GM21825 (cell line): Measurements from ENCODE around the gene SIAH3.

ENCODE experiments used
- ATAC-seq: cut with Tn5 transposase; IDR thresholded peaks from one replicate; pipeline ENCODE4 v1.9.1; 2021; ENCODE audit warnings: mild to moderate bottlenecking, moderate library complexity; ENCODE audit not compliant: unreplicated experiment

SIAH3 gene

GRCh38 chr13:45863709-45864590 lies 12.4 kb upstream of the SIAH3 start:
- ATAC-seq: no peak

- no peak for ATAC-seq
Measured at GRCh38 chr13:45861322-45861721, 9.8 kb upstream of the SIAH3 start.

- ATAC-seq: no peak
Measured at GRCh38 chr13:45860240-45860639, 8.7 kb upstream of the SIAH3 start.

DNA sequence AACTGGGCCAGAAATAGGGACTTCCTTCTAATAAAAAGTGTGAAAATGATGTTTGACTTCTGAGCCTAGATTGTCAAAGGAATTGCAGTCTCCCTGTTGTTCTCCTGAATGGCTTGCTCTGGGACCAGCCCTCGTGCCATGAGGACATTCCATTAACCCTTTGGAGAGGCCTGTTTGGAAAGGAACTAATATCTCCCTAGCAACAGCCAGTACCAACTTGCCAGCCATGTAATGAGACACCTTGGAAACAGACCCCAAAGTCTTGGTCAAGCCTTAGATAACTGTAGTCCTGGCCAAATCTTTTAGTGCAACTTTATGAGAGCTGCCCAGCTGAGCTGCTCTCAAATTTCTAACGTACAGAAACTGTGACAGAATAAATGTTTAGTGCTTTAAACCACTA lies 8.2 kb upstream of the SIAH3 start:
- no peak for ATAC-seq

DNA sequence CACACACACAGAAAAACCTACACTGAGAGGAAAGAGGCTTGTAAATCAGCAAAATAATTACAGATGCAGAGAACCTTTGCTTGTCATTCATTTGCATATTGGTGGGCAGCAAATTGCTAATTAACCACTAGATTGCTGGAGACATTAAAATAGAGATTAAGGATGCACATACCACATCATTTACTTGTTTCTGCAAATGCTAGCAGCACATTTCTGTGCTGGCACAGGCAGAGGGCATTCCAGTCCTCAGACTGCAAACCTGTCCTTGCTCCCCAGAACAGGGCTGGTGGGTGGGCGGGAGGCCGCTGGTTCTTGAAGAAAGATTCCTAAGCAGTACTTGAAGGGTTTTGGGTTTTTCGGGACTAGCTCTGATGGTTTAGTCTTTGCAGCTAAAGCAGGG lies 941 bp upstream of the SIAH3 start:
- ATAC-seq: no peak

DNA sequence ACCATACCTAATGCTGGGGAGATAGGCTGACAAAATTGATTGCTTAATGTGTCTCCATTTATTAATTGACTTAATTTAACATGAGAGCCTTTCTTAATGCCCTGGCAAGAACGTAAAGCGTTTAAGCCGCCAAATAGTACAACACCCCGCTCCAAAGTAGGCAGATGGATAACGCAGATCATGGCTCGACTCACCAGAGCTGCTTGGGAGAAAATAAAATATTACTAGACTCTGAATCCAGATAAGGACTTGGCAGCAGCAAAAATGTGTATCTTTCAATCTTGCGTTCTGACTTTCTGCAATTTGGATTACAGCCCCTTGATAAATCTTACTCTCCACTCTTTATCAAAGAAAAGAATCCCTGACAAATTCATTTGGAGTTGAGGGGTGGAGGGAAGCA lies 403 bp upstream of the SIAH3 start:
- no peak for ATAC-seq

DNA sequence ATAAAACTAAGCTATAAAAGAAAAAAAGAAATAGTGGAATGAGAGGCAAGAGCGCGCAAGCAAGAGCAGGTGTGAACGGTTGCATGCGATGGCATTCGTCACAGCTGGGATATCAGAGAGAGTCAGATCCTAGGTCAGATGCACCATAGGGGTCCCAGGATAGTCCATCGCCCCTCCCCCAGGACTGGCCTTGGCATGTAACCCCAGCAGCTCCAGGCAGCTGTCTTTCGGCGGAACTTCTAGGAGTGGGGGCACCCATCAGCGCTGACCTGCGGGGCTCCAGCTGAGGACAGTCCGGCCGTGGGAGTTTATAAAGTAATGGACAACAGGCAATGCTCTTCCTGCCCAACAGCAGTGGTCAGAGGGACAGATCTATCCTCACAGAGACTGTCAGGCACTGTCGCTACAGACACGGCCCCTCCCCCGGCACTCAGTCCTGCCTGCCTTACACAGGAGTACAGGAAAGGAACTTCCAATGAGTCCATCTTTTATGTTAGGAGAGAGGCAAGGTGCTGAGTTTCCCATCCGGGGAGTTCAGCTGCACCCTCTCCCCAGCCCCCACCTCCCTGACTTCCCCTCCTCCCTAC lies 1.4 kb downstream of the SIAH3 start:
- no peak for ATAC-seq

DNA sequence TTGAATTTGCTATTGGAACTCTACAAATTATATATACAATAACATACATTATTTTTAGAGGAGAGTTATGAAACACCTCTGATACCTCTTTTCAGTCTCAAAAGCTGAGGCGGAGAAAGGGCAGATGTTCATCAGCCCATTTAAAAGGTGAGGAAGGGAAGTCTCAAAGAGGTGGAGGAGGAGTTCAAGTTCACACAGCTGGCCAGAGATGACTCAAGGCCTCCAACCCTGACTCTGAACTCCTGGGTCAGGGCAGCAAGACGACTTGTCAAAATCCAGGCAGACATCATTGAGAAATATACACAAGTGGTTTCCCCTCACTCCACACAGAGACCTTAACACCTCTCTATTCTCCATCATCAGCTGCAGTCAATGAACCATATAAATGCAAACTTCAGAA lies 2.1 kb downstream of the SIAH3 start:
- ATAC-seq: no peak

GRCh38 chr13:45847554-45848224 lies 3.9 kb downstream of the SIAH3 start:
- no peak for ATAC-seq

- no peak for ATAC-seq
Measured at GRCh38 chr13:45846681-45847080, 4.9 kb downstream of the SIAH3 start.

GRCh38 chr13:45838171-45838745 lies 13.3 kb downstream of the SIAH3 start:
- no peak for ATAC-seq

- ATAC-seq: no peak
Measured at GRCh38 chr13:45837111-45837510, 14.4 kb downstream of the SIAH3 start.

DNA sequence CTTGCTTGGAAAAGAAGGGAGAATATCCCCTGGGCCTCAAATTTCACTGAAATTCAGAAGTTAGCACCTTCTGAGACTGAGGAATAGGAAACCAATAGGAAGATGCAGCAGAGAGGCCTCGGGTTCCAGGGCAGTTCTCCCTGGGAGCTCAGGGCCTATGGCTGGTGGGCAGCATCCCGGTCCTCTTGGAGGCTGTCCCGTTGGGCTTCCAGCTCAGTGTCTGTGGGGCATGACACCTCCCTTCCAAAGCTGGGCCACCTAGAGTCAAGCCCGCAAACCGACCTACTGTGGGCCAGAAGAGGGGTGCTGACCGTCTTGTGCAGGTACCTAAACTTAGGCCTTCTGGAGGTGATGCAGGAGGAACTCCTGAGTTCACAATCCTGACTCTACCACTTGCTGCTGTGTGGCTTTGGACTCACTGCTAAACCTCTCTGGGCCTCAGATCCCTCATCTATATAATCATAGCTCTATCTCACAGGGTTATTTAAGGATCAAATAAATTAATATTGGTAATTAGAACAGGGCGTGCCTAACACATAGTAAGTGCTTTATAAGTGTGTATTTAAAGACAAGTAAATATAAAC lies 17.1 kb downstream of the SIAH3 start:
- no peak for ATAC-seq

DNA sequence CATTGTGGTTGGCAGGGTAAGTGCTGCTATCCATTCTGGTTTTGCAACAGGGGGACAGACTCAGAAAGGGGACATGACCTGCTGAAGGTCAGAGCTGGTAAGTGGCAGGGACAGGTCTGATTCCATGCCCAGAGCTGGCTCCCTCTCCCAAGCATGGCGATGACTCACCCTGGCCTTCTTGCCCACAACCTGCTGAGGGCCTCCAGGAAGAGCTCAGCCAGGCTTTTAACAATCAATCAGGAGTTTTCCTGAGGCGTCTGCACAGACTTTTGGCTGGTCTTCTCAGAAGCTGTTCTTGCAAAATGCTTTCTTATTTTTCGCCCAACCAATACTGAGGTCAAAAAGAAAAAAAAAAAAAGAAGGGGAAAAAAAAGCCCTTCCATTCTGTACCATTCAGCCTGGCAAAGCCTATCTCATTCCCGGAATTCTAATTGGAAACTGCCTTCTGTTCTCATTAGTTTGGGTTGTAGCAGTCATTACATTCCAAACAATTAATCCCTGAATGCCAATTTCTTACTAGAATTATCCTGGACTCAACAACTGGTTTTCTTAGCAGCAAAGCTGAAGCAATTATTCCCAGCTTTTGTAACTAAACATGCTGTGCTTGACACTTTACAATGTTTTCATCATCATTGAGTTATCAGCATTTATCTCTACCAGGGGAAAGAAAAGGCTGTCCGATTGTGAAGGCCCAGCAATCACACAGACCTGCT lies 17.7 kb downstream of the SIAH3 start:
- ATAC-seq: no peak

GRCh38 chr13:45833242-45833641 lies 18.3 kb downstream of the SIAH3 start:
- no peak for ATAC-seq

DNA sequence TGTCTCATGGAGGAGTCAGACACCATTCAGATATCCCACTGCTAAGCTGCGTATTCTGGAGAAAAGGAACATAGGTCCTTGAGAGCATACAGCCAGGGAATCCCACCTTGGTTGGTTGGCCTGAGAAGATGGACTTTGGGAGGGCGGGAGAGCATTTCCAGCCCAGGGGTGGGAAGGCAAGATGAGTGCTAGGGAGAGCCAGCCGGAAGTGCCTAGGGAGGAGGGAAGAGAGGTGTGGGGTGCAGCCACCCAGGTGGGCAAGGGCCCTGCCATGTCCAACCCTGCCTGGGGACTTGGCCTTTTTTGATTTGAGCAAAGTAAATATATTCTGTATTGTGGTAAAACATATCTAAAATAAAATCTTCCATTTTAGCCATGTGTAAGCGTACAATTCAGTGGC lies 19.7 kb downstream of the SIAH3 start:
- no peak for ATAC-seq

GRCh38 chr13:45830121-45830520 lies 21.4 kb downstream of the SIAH3 start:
- ATAC-seq: no peak

DNA sequence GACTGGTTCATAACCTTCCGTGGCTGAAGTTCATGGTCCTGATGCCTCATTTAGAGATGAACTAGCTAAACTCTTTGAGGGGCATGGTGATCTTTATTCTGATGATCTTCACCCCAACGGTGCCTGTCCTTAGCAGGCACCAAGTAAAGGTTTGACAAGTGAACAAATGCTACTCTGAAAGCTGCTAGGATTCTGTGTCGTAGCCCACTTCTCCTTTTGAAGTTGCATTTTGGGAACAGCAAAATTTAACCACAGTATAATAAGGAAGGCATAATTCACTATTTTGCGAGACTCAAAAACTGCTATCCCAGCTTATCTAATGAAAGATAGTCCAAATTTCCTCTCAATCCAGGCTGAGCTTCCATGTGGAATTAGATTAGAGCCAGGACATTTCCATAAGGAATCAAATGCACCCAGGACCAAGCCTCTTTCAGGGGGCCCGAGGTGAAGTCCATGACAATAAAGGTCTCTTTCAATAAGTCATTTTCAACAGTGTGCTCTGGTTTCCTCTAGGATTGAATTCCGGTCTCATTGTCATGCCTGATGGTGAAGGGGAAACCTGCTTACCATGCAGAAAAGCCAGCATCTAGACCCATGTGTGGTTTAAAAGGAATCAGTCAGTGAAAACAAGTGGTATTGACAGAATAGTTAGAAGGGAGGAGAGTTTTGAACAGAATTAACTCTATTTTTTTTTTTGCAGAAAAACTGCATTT lies 23.1 kb downstream of the SIAH3 start:
- ATAC-seq: no peak

DNA sequence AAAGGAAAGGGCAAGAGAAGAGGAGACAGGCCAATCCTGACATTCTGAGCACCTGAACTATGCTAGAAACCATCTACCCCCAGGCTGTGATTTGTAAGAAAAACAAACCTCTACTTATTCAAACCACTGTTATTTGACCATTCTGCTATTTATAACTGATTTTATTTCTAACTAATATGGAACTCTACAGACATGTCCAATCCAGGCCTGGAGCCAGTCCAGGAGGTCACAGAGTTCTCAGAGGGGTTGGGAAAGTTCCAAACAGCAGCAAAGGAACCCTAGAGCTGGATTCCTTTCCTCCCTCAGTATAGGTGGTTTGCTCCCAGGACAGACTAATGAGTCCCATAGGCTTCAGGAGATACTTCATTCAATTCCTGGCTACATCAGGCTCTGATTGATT lies 24.2 kb downstream of the SIAH3 start:
- no peak for ATAC-seq

GRCh38 chr13:45826731-45827130 lies 24.8 kb downstream of the SIAH3 start:
- ATAC-seq: peak; percentile 50
